Measurements from ENCODE around the gene GGT7.
A peak's percentile ranks its signal among the peaks of the same experiment; 100 is the strongest.
"Not testable (repeated sequence)": the region's sequence is repeated elsewhere in the genome, so short reads cannot be mapped to it uniquely, and the experiment has no call there.

The GGT7 gene, protein sequence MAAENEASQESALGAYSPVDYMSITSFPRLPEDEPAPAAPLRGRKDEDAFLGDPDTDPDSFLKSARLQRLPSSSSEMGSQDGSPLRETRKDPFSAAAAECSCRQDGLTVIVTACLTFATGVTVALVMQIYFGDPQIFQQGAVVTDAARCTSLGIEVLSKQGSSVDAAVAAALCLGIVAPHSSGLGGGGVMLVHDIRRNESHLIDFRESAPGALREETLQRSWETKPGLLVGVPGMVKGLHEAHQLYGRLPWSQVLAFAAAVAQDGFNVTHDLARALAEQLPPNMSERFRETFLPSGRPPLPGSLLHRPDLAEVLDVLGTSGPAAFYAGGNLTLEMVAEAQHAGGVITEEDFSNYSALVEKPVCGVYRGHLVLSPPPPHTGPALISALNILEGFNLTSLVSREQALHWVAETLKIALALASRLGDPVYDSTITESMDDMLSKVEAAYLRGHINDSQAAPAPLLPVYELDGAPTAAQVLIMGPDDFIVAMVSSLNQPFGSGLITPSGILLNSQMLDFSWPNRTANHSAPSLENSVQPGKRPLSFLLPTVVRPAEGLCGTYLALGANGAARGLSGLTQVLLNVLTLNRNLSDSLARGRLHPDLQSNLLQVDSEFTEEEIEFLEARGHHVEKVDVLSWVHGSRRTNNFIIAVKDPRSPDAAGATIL

DNA sequence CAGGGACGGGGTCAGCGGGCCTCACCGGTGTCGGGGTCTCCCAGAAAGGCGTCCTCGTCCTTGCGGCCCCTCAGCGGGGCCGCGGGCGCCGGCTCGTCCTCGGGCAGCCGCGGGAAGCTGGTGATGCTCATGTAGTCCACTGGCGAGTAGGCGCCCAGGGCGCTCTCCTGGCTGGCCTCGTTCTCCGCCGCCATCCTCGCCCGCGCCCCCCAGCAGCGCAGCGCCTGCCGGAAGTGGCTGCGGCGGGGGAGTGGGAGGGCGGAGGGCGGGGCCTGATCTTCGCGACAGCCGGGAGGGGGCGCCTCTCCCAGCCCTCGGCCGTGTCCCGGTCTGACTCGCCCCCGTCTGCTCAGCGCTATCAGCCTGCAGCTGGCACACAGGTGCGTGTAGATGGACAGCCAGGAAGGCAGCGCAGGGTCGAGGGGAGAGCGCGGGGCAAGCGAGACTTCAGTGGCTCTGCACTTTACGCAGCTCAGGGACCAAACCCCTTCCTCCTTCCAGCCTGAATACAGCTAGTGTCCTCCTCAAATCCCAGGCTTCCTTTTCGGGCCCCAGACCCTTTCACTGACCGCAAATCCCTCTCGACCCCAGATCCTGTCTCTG, at the start of gene GGT7:
Gene GGT7, minus strand, starts transcription at position 235 of the 603 bp plus-strand sequence. Its CDS starts 41 bp downstream, at position 194.
- DNase-seq, result peak; percentile 88

GRCh38 chr20:34921436-34921835, 48.8 kb upstream of the GGT7 start:
- no peak for DNase-seq

DNA sequence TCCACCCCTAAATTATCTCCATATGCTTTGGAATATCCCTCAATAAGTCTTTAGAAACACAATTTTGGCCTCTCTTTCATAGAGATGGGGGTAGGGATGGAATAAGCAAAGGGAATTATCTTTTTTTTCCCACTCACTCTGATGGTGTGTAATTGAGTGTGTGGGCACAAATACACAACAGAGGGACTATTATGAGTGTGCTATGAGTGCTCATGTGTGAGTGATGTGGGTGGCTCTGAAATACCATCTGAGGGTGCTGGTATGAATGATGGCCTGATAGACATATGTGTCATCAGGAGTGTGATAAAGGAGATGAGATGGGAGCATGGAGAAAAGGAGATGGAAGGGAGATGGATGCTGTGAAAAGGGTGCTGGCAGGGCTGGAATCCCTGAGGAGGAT, 47.4 kb upstream of the GGT7 start:
- no peak for DNase-seq

- DNase-seq, result no peak
These were observed 44.2 kb upstream of the GGT7 start for GRCh38 chr20:34916774-34917354.

DNA sequence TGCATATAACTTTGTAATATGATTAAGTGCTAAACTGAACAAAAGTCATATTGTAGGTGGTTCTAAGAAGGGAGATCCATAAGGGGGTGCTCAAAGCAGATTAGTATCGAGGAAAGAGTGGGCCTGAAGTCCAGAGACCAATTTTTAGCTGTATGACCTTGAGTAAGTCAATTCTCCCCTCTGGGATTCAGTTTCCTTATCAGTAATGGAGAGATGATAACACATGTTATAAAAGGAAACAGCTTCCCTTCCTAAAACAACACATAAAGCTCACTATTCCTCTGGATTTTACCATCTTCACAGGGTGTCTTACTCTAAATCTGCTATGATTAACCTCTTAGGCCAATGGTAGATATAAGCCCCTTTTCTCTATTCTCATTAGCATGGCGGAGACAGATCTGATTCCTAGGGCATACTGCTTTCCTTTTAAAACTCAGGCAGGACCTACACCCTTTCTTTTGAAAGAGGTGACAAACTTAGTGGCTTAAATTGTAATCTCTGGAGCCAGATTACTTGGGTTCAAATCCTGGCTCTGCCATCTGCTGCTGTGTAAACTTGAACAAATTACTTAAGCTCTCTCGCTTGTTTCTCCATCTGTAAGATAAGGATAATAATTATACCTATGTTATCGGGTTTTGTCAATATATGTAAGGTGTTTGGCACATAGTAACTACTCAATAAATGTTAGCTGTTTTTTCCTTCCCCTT, 43.2 kb upstream of the GGT7 start:
- DNase-seq, result no peak

DNA sequence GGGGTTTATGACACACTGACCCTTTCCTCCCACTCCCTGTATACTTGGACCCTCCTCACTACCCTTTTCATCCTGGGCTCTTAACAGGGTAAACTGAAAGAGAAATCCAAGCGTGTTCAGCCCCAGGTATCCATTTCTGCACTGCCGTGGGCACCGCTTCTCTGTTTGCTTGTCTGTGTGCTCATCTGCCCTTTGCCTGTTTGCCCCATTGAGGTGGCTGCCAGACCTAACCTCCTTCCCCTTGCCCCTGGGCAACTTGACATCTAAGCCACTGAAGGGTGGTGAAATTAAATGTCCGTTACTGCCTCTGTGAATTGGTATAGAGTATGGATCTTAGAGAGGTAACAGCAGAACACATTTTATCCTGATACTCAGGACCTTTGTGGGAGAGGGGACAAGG, 42.5 kb upstream of the GGT7 start:
- DNase-seq, result no peak

GRCh38 chr20:34907616-34908469, 35.2 kb upstream of the GGT7 start:
- peak; percentile 43 for DNase-seq

DNA sequence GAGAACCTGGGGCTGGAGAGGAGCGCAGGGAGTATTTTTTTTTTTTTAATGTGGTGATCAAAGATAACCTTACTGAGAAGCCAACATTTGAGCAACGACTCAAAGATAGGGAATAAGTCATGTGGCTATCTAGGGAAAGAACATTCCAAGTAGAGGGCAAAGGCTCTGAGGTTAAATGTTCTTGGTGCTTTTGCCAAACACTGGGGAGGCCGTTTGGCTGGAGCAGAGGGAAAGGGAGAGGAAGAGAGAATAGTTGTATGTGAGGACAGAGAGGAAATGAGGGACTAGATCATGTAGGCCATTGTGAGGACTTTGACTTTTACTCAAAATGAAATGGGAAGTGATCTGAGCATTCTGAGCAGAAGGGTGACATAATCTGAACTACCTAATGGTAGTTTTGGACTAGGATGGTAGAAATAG, 31.6 kb upstream of the GGT7 start:
- DNase-seq, result no peak

GRCh38 chr20:34898731-34899130, 26.1 kb upstream of the GGT7 start:
- DNase-seq, result not testable (repeated sequence)

GRCh38 chr20:34898129-34898528, 25.5 kb upstream of the GGT7 start:
- not testable (repeated sequence) for DNase-seq

DNA sequence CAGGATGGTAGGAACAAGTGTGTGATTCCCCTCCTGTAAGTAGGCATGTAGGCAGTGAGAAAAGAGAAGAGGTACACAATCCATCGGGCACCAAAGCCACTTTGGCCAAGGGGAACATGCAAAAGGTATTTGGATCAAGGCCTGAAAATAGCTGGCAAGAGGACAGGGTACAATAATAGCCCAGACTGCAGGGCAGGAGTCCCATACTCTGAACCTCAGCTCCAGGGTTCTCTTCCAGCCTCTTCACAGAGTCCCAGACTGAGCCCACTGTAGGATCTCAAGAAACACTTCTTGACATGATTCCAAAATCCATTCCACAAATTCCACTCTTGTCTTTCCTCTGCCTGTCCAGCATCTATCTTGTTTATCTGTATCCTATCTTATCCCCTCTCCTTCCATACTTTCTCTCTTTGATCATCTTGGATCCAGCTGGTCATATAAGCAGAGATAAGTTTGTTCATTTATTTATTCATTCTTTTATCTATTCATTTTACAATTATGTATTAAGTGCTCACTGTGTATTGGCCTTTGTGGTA, 23.5 kb upstream of the GGT7 start:
- no peak for DNase-seq

GRCh38 chr20:34895465-34895864, 22.8 kb upstream of the GGT7 start:
- DNase-seq, result no peak

DNA sequence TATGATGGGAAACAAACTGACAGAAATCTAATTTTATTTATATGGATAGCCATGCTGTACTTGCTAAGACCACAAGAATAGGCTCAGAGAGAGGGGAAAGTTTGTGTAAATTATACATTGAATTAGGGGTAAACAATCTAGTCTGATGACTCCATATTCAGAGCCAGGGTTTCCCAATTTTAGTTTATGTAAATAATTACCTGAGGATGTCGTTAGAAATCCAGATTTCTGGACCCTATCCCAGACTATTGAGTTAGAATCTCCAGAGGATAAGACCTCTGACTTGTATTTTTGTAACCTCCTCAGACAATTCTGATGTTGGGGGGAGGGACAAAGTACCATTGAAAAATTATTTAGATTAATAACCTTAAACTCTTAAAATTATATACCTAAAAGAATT, 22.1 kb upstream of the GGT7 start:
- no peak for DNase-seq

- DNase-seq, result no peak
These were observed 20.0 kb upstream of the GGT7 start for GRCh38 chr20:34892671-34893070.

- no peak for DNase-seq
These were observed 18.8 kb upstream of the GGT7 start for GRCh38 chr20:34891166-34892062.

DNA sequence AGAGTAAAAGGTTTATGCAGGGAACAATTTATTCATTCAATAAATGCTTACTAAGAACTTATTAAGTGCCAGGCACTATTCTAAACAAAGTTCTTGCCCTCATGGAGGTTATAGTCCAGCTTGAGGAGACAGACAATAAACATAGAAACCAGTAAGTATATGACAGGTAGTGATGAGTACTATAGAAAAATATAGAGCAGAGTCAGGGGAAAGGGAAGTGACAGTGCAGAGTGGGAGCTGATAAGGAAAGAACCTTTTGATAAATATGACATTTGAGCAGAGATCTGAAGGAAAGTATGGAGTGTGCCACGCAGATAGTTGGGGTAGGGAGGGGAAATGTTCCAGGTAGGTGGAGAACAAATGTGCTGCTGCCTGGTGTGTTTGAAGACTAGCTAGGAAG, 15.8 kb upstream of the GGT7 start:
- DNase-seq, result no peak

- no peak for DNase-seq
These were observed 14.4 kb upstream of the GGT7 start for GRCh38 chr20:34887023-34887422.

GRCh38 chr20:34886122-34886521, 13.5 kb upstream of the GGT7 start:
- no peak for DNase-seq

- DNase-seq, result no peak
These were observed 11.6 kb upstream of the GGT7 start for GRCh38 chr20:34884260-34884659.

DNA sequence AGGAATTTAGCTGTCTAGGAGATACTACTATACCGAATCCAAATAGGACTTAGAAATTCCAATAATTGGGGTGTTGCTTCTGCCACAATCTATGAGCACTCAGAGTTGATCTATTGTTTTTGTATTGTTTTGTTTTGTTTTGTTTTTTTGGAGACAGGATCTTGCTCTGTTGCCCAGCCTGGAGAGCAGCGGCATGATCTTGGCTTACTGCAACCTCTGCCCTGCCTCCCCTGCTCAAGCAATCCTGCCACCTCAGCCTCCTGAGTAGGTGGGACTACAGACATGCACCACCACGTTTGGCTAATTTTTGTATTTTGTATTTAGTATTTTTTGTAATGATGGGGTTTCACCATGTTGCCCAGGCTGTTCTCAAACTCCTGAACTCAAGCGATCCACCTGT, 11.2 kb upstream of the GGT7 start:
- DNase-seq, result no peak
